ENCODE results near the gene SPATA6. TPM values are rescaled to one million over a fixed set of nuclear protein-coding genes. Genes with fewer than 3 reads are reported as not detected.

SPATA6 gene
- total and polyA plus RNA-seq, 2 donors (not counting 1 experiment from before 2014, with no cell fraction given), result 1.9 to 6.7 TPM

- ATAC-seq (ENCODE audit: low read depth), result no peak
- no peaks in the 10 kb centered on the region for H4K20me1 ChIP-seq (ENCODE audit: control insufficient read depth, insufficient read depth, low read length, poor library complexity, severe bottlenecking)
- no peak overlapping the region for H2AFZ ChIP-seq (ENCODE audit: insufficient read depth, low read depth, low read length, poor library complexity, severe bottlenecking)
- H3K9me3 ChIP-seq (ENCODE audit: control extremely low read depth in 1 of 3, control insufficient read depth in 2 of 3, insufficient read depth in 1 of 3, low read length in 2 of 3), result no peaks in the 10 kb centered on the region
- CTCF ChIA-PET, result no interaction called here
- H3K9ac ChIP-seq (ENCODE audit: low read length), result no peak overlapping the region
- H3K27ac ChIP-seq (ENCODE audit: low read length in 2 of 2), result no peak overlapping the region
- H3K4me3 ChIP-seq (ENCODE audit: control extremely low read depth in 1 of 5, extremely low read depth in 1 of 5, insufficient read depth in 1 of 5, low read depth in 2 of 5, low read length in 4 of 5), result no peak overlapping the region
- H3K4me2 ChIP-seq (replicated peaks; ENCODE audit: low read depth, low read length, poor library complexity, severe bottlenecking), result no peak overlapping the region
- no peaks in the 10 kb centered on the region for H3K79me2 ChIP-seq (ENCODE audit: control insufficient read depth, insufficient read depth, low read length)
- Mint-ChIP-seq H3K4me3 (no peak overlapping the region), H3K27ac (no peak overlapping the region), H3K4me1 (peaks cover 20% of the 10 kb centered on the region), H3K27me3 (peaks cover 17% of the 10 kb centered on the region), H3K9me3 (ENCODE audit: insufficient read depth) (no peaks in the 10 kb centered on the region)
- no peak for DNase-seq
- no peaks in the 10 kb centered on the region for H3K36me3 ChIP-seq (replicated peaks in 1 of 2; ENCODE audit: control extremely low read depth in 1 of 2, control insufficient read depth in 1 of 2, extremely low read depth in 1 of 2, insufficient read depth in 2 of 2, low read length in 1 of 2)
- WGBS (ENCODE audit: insufficient coverage), result no CpG with 5 or more reads among the region's 1 CpG
- no peaks in the 10 kb centered on the region for H3K27me3 ChIP-seq (replicated peaks in 1 of 4; ENCODE audit: control extremely low read depth in 1 of 4, control insufficient read depth in 3 of 4, insufficient read depth in 4 of 4, low read length in 3 of 4)
- intact Hi-C loops (cut with micrococcal nuclease), result no loop called here
- TF ChIP-seq CTCF (IDR thresholded peaks at IDR 0.05) (no peak), EZH2 (IDR thresholded peaks at IDR 0.05; ENCODE audit: borderline replicate concordance, insufficient read depth, low read depth, low read length, poor library complexity, severe bottlenecking) (no peak)
- peaks cover 16 to 19% of the 10 kb centered on the region in 2 donors for H3K4me1 ChIP-seq (ENCODE audit: control insufficient read depth in 2 of 2, insufficient read depth in 2 of 2, low read length in 2 of 2)
- POLR2A ChIA-PET, result no interaction called here
These were observed 5.4 kb downstream of the SPATA6 start for GRCh38 chr1:48466594-48466993.

GRCh38 chr1:48462716-48463302 lies 9.2 kb downstream of the SPATA6 start:
- no peak for ATAC-seq (ENCODE audit: low read depth)
- H3K36me3 ChIP-seq (replicated peaks in 1 of 2; ENCODE audit: control extremely low read depth in 1 of 2, control insufficient read depth in 1 of 2, extremely low read depth in 1 of 2, insufficient read depth in 2 of 2, low read length in 1 of 2), result no peaks in the 10 kb centered on the region
- no peak overlapping the region for H2AFZ ChIP-seq (ENCODE audit: insufficient read depth, low read depth, low read length, poor library complexity, severe bottlenecking)
- Mint-ChIP-seq H3K4me3 (no peak overlapping the region), H3K27ac (no peak overlapping the region), H3K27me3 (peaks cover 11% of the 10 kb centered on the region), H3K9me3 (ENCODE audit: insufficient read depth) (no peaks in the 10 kb centered on the region), H3K4me1 (no peaks in the 10 kb centered on the region)
- no peaks in the 10 kb centered on the region for H3K79me2 ChIP-seq (ENCODE audit: control insufficient read depth, insufficient read depth, low read length)
- H3K27me3 ChIP-seq (replicated peaks in 1 of 4; ENCODE audit: control extremely low read depth in 1 of 4, control insufficient read depth in 3 of 4, insufficient read depth in 4 of 4, low read length in 3 of 4), result no peaks in the 10 kb centered on the region
- no peaks in the 10 kb centered on the region for H3K9me3 ChIP-seq (ENCODE audit: control extremely low read depth in 1 of 3, control insufficient read depth in 2 of 3, insufficient read depth in 1 of 3, low read length in 2 of 3)
- no peaks in the 10 kb centered on the region for H3K4me1 ChIP-seq (ENCODE audit: control insufficient read depth in 2 of 2, insufficient read depth in 2 of 2, low read length in 2 of 2)
- H3K9ac ChIP-seq (ENCODE audit: low read length), result no peak overlapping the region
- 100% methylated on average over 1 of the region's 3 CpGs for WGBS (ENCODE audit: insufficient coverage)
- no peaks in the 10 kb centered on the region for H4K20me1 ChIP-seq (ENCODE audit: control insufficient read depth, insufficient read depth, low read length, poor library complexity, severe bottlenecking)
- ChIA-PET POLR2A (no interaction called here), CTCF (no interaction called here)
- H3K4me3 ChIP-seq (ENCODE audit: control extremely low read depth in 1 of 5, extremely low read depth in 1 of 5, insufficient read depth in 1 of 5, low read depth in 2 of 5, low read length in 4 of 5), result no peak overlapping the region
- no peak overlapping the region for H3K4me2 ChIP-seq (replicated peaks; ENCODE audit: low read depth, low read length, poor library complexity, severe bottlenecking)
- DNase-seq, result no peak
- intact Hi-C loops (cut with micrococcal nuclease), result no loop called here
- H3K27ac ChIP-seq (ENCODE audit: low read length in 2 of 2), result no peak overlapping the region
- TF ChIP-seq CTCF (IDR thresholded peaks at IDR 0.05), result no peak
- TF ChIP-seq EZH2 (IDR thresholded peaks at IDR 0.05; ENCODE audit: borderline replicate concordance, insufficient read depth, low read depth, low read length, poor library complexity, severe bottlenecking), result no peak
